NB4 (cell line): ENCODE data around the gene FBXO31.

ENCODE experiments used
- DNase-seq: peaks from one replicate; pipeline ENCODE4 v3.0.0; 2010; ENCODE audit warnings: low read depth
- H3K4me3 ChIP-seq: one replicate; pipeline ENCODE4 v1.5.1; 2011; ENCODE audit warnings: mild to moderate bottlenecking, low read depth, low read length, moderate library complexity
- MYC ChIP-seq: IDR thresholded peaks from 2 replicates; pipeline ENCODE4 v1.6.1; 2011; ENCODE audit warnings: low read depth, low read length
- POLR2A ChIP-seq: IDR thresholded peaks from 2 replicates; pipeline ENCODE4 v1.6.1; 2011; ENCODE audit warnings: mild to moderate bottlenecking; ENCODE audit not compliant: insufficient read length; ENCODE audit errors: extremely low read depth
- TF ChIP-seq, protein P1 (sequence below): IDR thresholded peaks from one replicate; pipeline ENCODE4 v1.5.1; 2012; ENCODE audit warnings: low read depth, low read length
- TF ChIP-seq, protein P2 (sequence below): IDR thresholded peaks from 2 replicates; pipeline ENCODE4 v1.6.1; 2011; ENCODE audit warnings: low read depth, low read length

FBXO31 gene

GRCh38 chr16:87333581-87334331, 49.8 kb downstream of the FBXO31 start:
- no peak overlapping the region for H3K4me3 ChIP-seq
- no peak for TF ChIP-seq POLR2A
- TF ChIP-seq, protein P1, sequence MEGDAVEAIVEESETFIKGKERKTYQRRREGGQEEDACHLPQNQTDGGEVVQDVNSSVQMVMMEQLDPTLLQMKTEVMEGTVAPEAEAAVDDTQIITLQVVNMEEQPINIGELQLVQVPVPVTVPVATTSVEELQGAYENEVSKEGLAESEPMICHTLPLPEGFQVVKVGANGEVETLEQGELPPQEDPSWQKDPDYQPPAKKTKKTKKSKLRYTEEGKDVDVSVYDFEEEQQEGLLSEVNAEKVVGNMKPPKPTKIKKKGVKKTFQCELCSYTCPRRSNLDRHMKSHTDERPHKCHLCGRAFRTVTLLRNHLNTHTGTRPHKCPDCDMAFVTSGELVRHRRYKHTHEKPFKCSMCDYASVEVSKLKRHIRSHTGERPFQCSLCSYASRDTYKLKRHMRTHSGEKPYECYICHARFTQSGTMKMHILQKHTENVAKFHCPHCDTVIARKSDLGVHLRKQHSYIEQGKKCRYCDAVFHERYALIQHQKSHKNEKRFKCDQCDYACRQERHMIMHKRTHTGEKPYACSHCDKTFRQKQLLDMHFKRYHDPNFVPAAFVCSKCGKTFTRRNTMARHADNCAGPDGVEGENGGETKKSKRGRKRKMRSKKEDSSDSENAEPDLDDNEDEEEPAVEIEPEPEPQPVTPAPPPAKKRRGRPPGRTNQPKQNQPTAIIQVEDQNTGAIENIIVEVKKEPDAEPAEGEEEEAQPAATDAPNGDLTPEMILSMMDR = no peak
- TF ChIP-seq, protein P2, sequence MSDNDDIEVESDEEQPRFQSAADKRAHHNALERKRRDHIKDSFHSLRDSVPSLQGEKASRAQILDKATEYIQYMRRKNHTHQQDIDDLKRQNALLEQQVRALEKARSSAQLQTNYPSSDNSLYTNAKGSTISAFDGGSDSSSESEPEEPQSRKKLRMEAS = no peak
- DNase-seq = no peak

DNA sequence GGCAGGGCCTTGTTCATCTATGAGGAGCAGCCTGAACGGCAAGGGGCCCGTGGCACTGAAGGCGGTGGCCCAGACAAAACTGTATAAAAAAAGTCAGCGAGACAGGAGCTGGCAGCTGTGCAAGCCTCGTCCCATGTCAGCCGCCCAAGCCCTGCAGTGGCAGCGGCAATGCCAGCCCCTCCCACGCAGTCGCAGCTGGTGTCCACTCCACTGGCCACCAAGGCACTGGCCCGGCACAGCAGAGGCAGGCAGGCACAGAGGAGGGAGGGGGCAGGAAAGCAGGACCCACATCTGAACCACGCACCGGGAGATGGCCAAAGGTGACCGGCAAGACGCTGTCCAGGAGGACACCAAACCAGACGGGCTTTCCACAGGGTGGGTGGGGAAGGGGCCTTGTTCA, 50.5 kb downstream of the FBXO31 start:
- no peak for DNase-seq
- no peak overlapping the region for H3K4me3 ChIP-seq
- no peak for TF ChIP-seq POLR2A

GRCh38 chr16:87332150-87332549, 51.4 kb downstream of the FBXO31 start:
- no peak for TF ChIP-seq POLR2A
- TF ChIP-seq, protein P2 = no peak
- TF ChIP-seq, protein P1 = no peak
- no peak for TF ChIP-seq MYC
- no peak overlapping the region for H3K4me3 ChIP-seq
- DNase-seq = no peak

GRCh38 chr16:87331241-87331801, 52.3 kb downstream of the FBXO31 start:
- TF ChIP-seq, protein P2 = no peak
- no peak for TF ChIP-seq POLR2A
- TF ChIP-seq, protein P1 = no peak
- no peak for TF ChIP-seq MYC
- H3K4me3 ChIP-seq = no peak overlapping the region
- no peak for DNase-seq

DNA sequence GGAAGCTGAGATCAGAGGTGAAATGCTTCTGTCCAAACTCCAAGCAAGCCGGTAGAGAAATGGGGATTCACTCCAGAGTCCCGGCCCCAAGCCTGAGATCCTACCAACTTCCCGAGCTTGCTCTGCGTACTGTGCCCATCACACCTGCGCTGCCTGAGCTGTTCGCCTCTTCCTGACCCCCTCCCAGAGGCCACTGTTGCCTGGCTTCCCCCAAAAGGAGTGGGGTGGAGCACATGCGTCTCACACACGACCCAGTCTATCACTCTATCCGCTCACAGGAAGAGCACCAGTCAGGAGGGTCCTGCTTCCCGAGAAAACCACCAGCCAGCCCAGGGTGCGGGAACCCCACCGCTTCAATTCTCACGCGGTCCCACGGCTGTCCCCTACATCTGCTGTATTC, 52.9 kb downstream of the FBXO31 start:
- no peak for DNase-seq
- TF ChIP-seq, protein P2 = no peak
- TF ChIP-seq, protein P1 = no peak
- TF ChIP-seq MYC = no peak
- no peak overlapping the region for H3K4me3 ChIP-seq

DNA sequence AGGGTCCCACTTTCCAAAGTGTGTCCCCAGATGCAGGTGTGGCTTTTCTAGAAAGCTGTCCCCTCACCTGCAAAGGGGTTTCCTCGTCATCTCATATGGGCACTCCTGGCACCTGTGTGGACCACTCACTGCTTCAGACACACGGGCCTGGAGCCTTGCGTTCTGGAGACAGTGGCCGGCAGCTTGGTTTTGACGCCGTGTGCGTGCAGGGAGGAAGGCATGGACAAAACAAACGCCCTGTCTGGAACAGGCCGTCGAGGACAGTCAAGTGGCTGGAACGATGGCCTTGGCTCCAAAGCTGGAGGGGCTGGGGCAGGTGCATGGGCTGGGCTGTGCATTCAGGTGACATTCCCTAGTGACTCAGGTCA, 53.3 kb downstream of the FBXO31 start:
- no peak for DNase-seq
- TF ChIP-seq POLR2A = no peak
- TF ChIP-seq, protein P1 = no peak
- TF ChIP-seq MYC = no peak
- TF ChIP-seq, protein P2 = no peak
- H3K4me3 ChIP-seq = no peak overlapping the region
